Coronary artery (tissue), 2 donors: Measurements from ENCODE around the gene TRABD.

ENCODE experiments used
- DNase-seq: peaks from one replicate; pipeline ENCODE4 v3.0.0-alpha.2; 2017; ENCODE audit warnings: low spot score
- H3K27ac ChIP-seq, 2 donors: fragments of 200-600 bp; sonication (generic); one replicate each; pipeline ENCODE4 v1.5.1; 2016 to 2019
- H3K4me3 ChIP-seq: fragments of 200-600 bp; sonication (generic); 2 replicates; pipeline ENCODE4 v1.5.1; 2016; ENCODE audit warnings: mild to moderate bottlenecking, moderate library complexity
- CTCF ChIP-seq: fragments of 200-600 bp; sonication (generic); IDR thresholded peaks from one replicate; pipeline ENCODE4 v1.5.1; 2019; ENCODE audit warnings: antibody characterized with exemption

Gene TRABD

GRCh38 chr22:50199251-50199721, 13.6 kb downstream of the TRABD start:
- Histone ChIP-seq H3K27ac (peak overlapping the region in 1 of 2 donors; percentile 92), H3K4me3 (peak overlapping the region; percentile 83)
- DNase-seq = no peak
- TF ChIP-seq CTCF = no peak

- H3K4me3 ChIP-seq = peak overlapping the region; percentile 83
- no peak for TF ChIP-seq CTCF
- DNase-seq = no peak
- peak overlapping the region; percentile 79 to 92 for H3K27ac ChIP-seq
Observed at GRCh38 chr22:50199829-50200460, 14.2 kb downstream of the TRABD start.

- no peak for TF ChIP-seq CTCF
- peak within 1 kb of the TSS; percentile 83 for H3K4me3 ChIP-seq
- DNase-seq = peak; percentile 96
- H3K27ac ChIP-seq = peak within 1 kb of the TSS; percentile 79 to 92
Observed at GRCh38 chr22:50200461-50201190, 14.9 kb downstream of the TRABD start, which contains the start of gene SELENOO. SELENOO (plus strand) TSS chr22:50201011; CDS start chr22:50201037, 26 bp downstream.

GRCh38 chr22:50201191-50202129, 15.7 kb downstream of the TRABD start:
- Histone ChIP-seq H3K4me3 (peak overlapping the region; percentile 83), H3K27ac (peak overlapping the region; percentile 79 to 92)
- TF ChIP-seq CTCF = no peak
- DNase-seq = no peak

- DNase-seq = no peak
- Histone ChIP-seq H3K27ac (no peak overlapping the region), H3K4me3 (peak overlapping the region; percentile 83)
- TF ChIP-seq CTCF = no peak
Observed at GRCh38 chr22:50202130-50202666, 16.5 kb downstream of the TRABD start.

- no peak for DNase-seq
- TF ChIP-seq CTCF = no peak
- Histone ChIP-seq H3K27ac (no peak overlapping the region), H3K4me3 (no peak overlapping the region)
Observed at GRCh38 chr22:50203288-50203687, 17.6 kb downstream of the TRABD start.
